Subcutaneous adipose tissue (tissue), 4 donors: ENCODE results near the gene SNTG2. TPM values are rescaled to one million over a fixed set of nuclear protein-coding genes. Genes with fewer than 3 reads are reported as not detected.

Experiments
- CTCF ChIP-seq: fragments of 450-650 bp; IDR thresholded peaks from one replicate; pipeline ENCODE4 v1.5.1; 2016; ENCODE audit warnings: low read depth, mild to moderate bottlenecking, control low read depth, antibody characterized with exemption, moderate library complexity
- total RNA-seq, 4 donors: library from RNA; depleted of rRNA; stranded (reverse); fragments of >200 nt; gene quantifications; one replicate each; pipeline ENCODE4 v1.1.0, GENCODE V29; 2016

The SNTG2 gene
- total RNA-seq, 4 donors from 2014 or later = 4.2 to 17.4 (median 11.3) TPM

GRCh38 chr2:1405967-1406366, 455.3 kb downstream of the SNTG2 start:
- TF ChIP-seq CTCF = no peak

GRCh38 chr2:1406434-1406833, 455.8 kb downstream of the SNTG2 start:
- TF ChIP-seq CTCF = no peak

GRCh38 chr2:1407950-1408675, 457.5 kb downstream of the SNTG2 start:
- no peak for TF ChIP-seq CTCF

GRCh38 chr2:1413156-1413710, 462.6 kb downstream of the SNTG2 start, which contains the start of gene TPO:
TSS of gene TPO (plus strand) at chr2:1413463. CDS start at chr2:1414409, 946 bp downstream.
- no peak for TF ChIP-seq CTCF

- TF ChIP-seq CTCF = no peak
Measured at GRCh38 chr2:1414121-1414520, 463.5 kb downstream of the SNTG2 start.

GRCh38 chr2:1415501-1415900, 464.9 kb downstream of the SNTG2 start:
- no peak for TF ChIP-seq CTCF
